ENCODE measurements around the gene AMPD3.

DNA sequence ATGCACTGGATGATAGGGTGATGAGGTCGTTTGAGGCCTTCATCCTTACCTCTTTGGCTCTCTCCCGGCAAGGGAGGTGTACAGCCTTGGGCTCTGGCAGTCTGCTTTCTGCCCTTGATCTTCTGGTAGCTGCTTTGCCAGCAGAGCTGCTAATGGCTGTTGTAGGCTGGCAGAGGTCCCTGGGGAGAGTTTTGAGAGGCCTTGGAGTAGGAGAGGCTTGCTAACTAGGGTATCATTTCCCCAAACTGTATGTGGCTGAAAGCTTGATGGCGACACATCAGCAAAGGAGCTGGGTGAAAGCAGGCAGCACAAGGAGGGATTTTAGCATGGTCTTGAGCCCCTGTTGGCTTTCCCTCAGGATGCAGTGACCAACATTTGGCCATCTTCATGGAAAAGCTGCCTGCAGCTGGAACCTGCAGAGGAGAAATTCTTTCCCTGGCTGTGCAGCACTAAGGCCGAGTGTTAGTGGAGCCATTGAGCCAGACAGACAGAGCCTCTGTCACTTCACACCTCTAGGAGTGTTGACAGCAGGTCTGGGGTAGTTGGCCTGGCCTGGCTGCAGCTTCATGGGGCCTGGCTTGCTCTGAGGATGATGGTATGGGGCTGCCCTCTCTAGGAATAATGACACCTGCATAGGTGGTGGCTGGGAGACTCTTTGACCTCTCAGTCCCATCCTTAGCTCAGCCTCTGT, 3.5 kb upstream of the AMPD3 start:
- TF ChIP-seq CTCF (IDR thresholded peaks at IDR 0.05) (no peak), POLR2AphosphoS5 (IDR thresholded peaks at IDR 0.05) (no peak), POLR2A (IDR thresholded peaks at IDR 0.05) (no peak)
